Esophagus squamous epithelium (tissue), 4 donors: ENCODE measurements around the gene SEMA5A.

Source experiments
- CTCF ChIP-seq, 6 experiments: fragments of 450-650 bp in 4 of 6; fragments of 200-600 bp in 2 of 6; sonication (generic) in 2 of 6; IDR thresholded peaks; one replicate each; pipeline ENCODE4 v1.5.1; 2016 to 2019; ENCODE audit warnings: antibody characterized with exemption in 6 of 6, mild to moderate bottlenecking in 4 of 6, moderate library complexity in 4 of 6
- POLR2A ChIP-seq, 4 donors: fragments of 450-650 bp; IDR thresholded peaks; one replicate each; pipeline ENCODE4 v1.6.1; 2017; ENCODE audit warnings: antibody characterized with exemption in 4 of 4, mild to moderate bottlenecking in 4 of 4, moderate library complexity in 3 of 4

DNA sequence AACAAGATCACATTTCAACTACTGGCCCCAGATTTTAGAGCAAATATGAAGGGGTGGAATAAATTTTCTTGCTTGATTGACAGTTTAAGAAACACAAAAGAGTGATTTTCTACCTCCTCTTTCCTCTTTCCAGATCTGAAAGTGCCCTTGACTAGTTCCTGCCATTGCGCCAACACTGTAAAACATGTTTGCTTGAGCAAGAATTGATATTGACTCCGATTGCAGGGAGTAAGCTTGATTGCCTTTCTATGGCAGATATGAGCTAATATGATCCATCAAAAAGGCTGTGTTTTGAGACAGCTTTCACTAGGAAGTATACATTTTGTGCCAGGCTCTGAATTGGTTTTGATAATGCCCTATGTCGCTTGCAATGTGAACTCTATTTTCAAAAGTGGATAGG lies 508.8 kb downstream of the SEMA5A start:
- TF ChIP-seq POLR2A (IDR thresholded peaks at IDR 0.05): no peak
- TF ChIP-seq CTCF (IDR thresholded peaks at IDR 0.05): no peak
